Measurements from ENCODE around the gene DBR1. TPM values are rescaled to one million over a fixed set of nuclear protein-coding genes. Genes with fewer than 3 reads are reported as not detected.

Gene DBR1
- total and polyA plus RNA-seq, 2 of the 4 experiments (the other 2 are of a cell fraction), result 7.6 to 12.5 TPM

GRCh38 chr3:138119423-138119766, 55.3 kb downstream of the DBR1 start:
- dilution Hi-C loops (cut with HindIII; ENCODE audit: low sequenced_read_pairs, unreplicated experiment), result no loop called here
- no peak for DNase-seq
- Histone ChIP-seq H2AK5ac (ENCODE audit: low read depth, low read length) (no peak overlapping the region), H3K9me3 (ENCODE audit: control insufficient read depth, insufficient read depth, low read length) (no peaks in the 10 kb centered on the region; the same call in 1 of the 2 replicates), H2AFZ (replicated peaks; ENCODE audit: low read length, poor library complexity) (no peak overlapping the region), H3K18ac (ENCODE audit: low read depth, low read length) (no peak overlapping the region), H2BK5ac (ENCODE audit: low read depth, low read length, poor library complexity, severe bottlenecking) (no peak overlapping the region), H3K27ac (ENCODE audit: insufficient read depth, low read length) (no peak overlapping the region), H3K14ac (replicated peaks; ENCODE audit: low read depth, low read length) (no peak overlapping the region), H4K8ac (ENCODE audit: low read depth in 2 of 2, low read length in 2 of 2) (no peak overlapping the region), H3K23ac (ENCODE audit: low read depth, low read length) (no peak overlapping the region), H3K4me2 (ENCODE audit: low read depth, low read length) (no peak overlapping the region), H3K4me3 (ENCODE audit: insufficient read depth, low read depth, low read length) (no peak overlapping the region), H3K9ac (ENCODE audit: low read depth, low read length) (no peak overlapping the region), H2AK9ac (replicated peaks; ENCODE audit: low read depth, low read length, poor library complexity) (no peak overlapping the region), H2BK15ac (ENCODE audit: low read depth, low read length) (no peak overlapping the region), H4K91ac (ENCODE audit: insufficient read depth, low read depth, low read length) (no peak overlapping the region), H3K36me3 (ENCODE audit: control insufficient read depth, insufficient read depth, low read length) (no peaks in the 10 kb centered on the region), H3K79me1 (ENCODE audit: low read depth in 1 of 2, low read length in 2 of 2) (peaks cover 0 to 5% of the 10 kb centered on the region in 2 experiments; a peak in 3 of 4 replicates), H2BK120ac (ENCODE audit: low read depth, low read length) (no peak overlapping the region), H3K56ac (ENCODE audit: extremely low read depth, insufficient read depth, low read length) (no peak overlapping the region), H4K20me1 (ENCODE audit: insufficient read depth, low read length) (no peaks in the 10 kb centered on the region), H3K4me1 (ENCODE audit: control insufficient read depth, insufficient read depth, low read length) (no peaks in the 10 kb centered on the region), H3K4ac (ENCODE audit: low read depth, low read length) (no peak overlapping the region), H3K9me1 (ENCODE audit: insufficient read depth, low read length) (no peaks in the 10 kb centered on the region), H4K5ac (ENCODE audit: low read depth, low read length) (no peak overlapping the region), H2BK20ac (ENCODE audit: low read depth, low read length) (no peak overlapping the region), H3K27me3 (ENCODE audit: control insufficient read depth, insufficient read depth, low read length) (no peaks in the 10 kb centered on the region)
- no peak for ATAC-seq (ENCODE audit: low read depth)
- no CpG with 5 or more reads among the region's 4 CpGs for WGBS, 2 experiments (ENCODE audit: extremely low coverage in 2 of 2, insufficient read length in 1 of 2)
- no peak for TF ChIP-seq CHD1 (IDR thresholded peaks at IDR 0.05; ENCODE audit: low read depth, low read length)
- no peak for TF ChIP-seq CEBPB (IDR thresholded peaks at IDR 0.05; ENCODE audit: low read depth, low read length)
- no peak for TF ChIP-seq USF2 (IDR thresholded peaks at IDR 0.05; ENCODE audit: low read depth, low read length)
- TF ChIP-seq NFE2L2 (IDR thresholded peaks at IDR 0.05; ENCODE audit: low read depth, low read length), result no peak
- TF ChIP-seq MAZ (IDR thresholded peaks at IDR 0.05; ENCODE audit: borderline replicate concordance, low read depth, low read length), result no peak
- no peak for TF ChIP-seq POLR2A (IDR thresholded peaks at IDR 0.05; ENCODE audit: low read depth, low read length)
- no peak for TF ChIP-seq BHLHE40 (IDR thresholded peaks at IDR 0.05; ENCODE audit: low read depth, low read length)
- no peak for TF ChIP-seq CTCF (conservative IDR thresholded peaks at IDR 0.05; ENCODE audit: low read depth, low read length)
- no peak for TF ChIP-seq RFX5 (IDR thresholded peaks at IDR 0.05; ENCODE audit: low read depth, low read length)
- TF ChIP-seq SMC3 (IDR thresholded peaks at IDR 0.05; ENCODE audit: low read depth, low read length), result no peak
- TF ChIP-seq RAD21 (IDR thresholded peaks at IDR 0.05; ENCODE audit: low read length), result no peak
- intact Hi-C loops (cut with micrococcal nuclease), result loop anchor here (1.0 to 5.0 kb wide), 2 partner anchors 37 to 51 kb away; no protein-coding TSS in a partner anchor
- POLR2A ChIA-PET (ENCODE audit: unreplicated experiment), result no interaction called here
- BruUV-seq (replicated peaks), result no TSS peak
- CTCF ChIA-PET, result interaction anchor here (1.1 to 2.5 kb wide), 4 partner anchors 20 to 53 kb away, joined by 3 to 14 read pairs (median 8); no protein-coding TSS in a partner anchor
- in situ Hi-C loops (cut with MboI; ENCODE audit: low sequenced_read_pairs), result loop anchor here (5.0 kb wide), 1 partner anchor 52 kb away; no protein-coding TSS in a partner anchor
